ENCODE measurements around the gene MEP1A. TPM values are rescaled to one million over a fixed set of nuclear protein-coding genes. Genes with fewer than 3 reads are reported as not detected.
"Not testable (repeated sequence)": the region's sequence is repeated elsewhere in the genome, so short reads cannot be mapped to it uniquely, and the experiment has no call there.

MEP1A gene
- total RNA-seq, 4 donors from 2014 or later = not detected

DNA sequence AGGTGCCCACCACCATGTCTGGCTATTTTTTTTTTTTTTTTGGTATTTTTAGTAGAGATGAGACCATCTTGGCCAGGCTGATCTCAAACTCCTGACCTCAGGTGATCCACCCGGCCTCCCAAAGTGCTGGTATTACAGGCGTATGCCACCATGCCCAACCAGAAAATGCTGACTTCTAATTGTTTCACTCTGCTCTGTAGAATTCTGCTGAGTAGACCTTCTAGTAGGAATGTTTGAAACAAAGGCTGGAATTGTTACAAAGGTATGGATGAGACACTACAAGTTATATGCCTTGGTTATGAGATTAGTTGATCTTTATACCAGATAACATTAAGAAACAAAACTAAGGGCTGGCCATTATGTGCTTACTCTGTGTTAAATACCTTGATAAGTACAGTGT lies 44.8 kb downstream of the MEP1A start:
- ATAC-seq (ENCODE audit: low FRiP score) = no peak
- TF ChIP-seq, protein P1, sequence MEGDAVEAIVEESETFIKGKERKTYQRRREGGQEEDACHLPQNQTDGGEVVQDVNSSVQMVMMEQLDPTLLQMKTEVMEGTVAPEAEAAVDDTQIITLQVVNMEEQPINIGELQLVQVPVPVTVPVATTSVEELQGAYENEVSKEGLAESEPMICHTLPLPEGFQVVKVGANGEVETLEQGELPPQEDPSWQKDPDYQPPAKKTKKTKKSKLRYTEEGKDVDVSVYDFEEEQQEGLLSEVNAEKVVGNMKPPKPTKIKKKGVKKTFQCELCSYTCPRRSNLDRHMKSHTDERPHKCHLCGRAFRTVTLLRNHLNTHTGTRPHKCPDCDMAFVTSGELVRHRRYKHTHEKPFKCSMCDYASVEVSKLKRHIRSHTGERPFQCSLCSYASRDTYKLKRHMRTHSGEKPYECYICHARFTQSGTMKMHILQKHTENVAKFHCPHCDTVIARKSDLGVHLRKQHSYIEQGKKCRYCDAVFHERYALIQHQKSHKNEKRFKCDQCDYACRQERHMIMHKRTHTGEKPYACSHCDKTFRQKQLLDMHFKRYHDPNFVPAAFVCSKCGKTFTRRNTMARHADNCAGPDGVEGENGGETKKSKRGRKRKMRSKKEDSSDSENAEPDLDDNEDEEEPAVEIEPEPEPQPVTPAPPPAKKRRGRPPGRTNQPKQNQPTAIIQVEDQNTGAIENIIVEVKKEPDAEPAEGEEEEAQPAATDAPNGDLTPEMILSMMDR (IDR thresholded peaks at IDR 0.05) = no peak
- DNase-seq (ENCODE audit: low spot score) = no peak

DNA sequence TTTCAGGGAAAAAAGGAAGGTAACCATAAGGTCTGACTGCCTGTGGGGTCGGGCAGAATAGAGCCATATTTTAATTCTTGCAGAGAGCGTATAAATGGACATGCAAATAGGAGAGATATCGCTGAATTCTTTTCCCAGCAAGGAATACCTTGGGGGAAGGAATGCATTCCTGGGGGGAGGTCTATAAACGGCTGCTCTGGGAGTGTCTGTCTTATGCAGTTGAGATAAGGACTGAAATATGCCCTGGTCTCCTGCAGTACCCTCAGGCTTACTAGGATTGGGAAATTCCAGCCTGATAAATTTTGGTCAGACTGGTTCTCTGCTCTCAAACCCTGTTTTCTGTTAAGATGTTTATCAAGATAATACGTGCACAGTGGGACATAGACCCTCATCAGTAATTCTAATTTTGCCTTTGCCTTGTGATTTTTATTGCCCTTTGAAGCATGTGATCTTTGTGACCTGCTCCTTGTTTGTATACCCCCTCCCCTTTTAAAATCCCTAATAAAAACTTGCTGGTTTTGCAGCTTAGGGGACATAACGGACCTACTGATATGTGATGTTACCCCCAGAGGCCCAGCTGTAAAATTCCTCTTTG lies 49.2 kb downstream of the MEP1A start:
- ATAC-seq (ENCODE audit: low FRiP score); DNase-seq (ENCODE audit: low spot score): not testable (repeated sequence)

DNA sequence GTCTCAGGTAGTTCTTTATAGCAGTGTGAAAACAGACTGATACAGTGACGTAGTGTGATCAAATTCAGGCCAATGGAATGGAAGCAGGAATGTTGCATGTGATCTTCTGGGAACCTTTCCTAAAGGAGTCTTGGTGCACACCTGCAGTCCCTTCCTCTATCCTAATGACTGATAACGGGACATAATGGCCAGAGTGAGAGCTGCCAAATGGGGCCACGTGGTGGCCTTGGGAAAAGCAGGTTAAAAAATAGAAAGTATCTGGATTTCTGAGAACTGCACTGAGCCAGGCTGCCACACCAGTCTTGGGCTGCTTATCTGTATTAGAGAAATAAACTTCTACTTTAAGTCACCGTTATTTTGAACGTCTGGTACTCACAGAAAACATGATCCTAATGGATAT lies 51.9 kb downstream of the MEP1A start:
- ATAC-seq (ENCODE audit: low FRiP score) (no peak), DNase-seq (ENCODE audit: low spot score) (no peak)
- TF ChIP-seq, protein P1 (IDR thresholded peaks at IDR 0.05) = no peak

DNA sequence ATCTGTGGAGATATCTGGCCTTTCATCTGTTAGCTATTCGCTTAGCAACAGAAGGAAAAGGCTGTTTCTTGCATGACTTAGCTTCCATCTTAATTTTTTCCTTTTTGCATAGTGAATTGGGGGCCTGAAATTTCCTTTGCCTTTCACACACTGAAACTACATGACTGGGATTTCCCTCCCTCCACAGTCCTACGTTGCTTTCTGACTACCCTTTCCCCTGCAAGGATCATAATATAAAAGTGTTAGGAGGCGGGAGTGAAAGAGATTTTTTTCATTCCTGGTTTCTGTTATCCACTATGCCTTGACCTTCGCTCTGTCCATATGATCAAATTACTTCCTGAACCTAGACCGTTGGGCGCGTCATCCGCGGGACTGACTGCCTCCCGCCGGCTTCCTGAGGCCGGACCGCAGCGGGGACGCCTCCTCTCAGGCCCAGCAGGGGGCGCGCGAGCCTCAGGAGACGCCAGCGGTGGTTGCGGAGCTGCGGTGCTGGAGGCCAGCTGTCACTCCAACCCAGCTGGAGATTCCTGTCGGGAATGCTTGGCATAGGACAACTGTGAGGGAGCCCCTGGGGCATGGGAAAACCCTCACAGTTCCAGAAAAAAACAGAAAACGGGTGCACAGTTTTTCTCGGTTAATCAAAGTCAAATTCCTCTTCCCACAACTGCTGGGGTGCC lies 55.6 kb downstream of the MEP1A start:
- ATAC-seq (ENCODE audit: low FRiP score) (peak; percentile 95), DNase-seq (ENCODE audit: low spot score) (peak; percentile 78)
- TF ChIP-seq, protein P1 (IDR thresholded peaks at IDR 0.05) = peak in 1 of 3 donors; percentile 89

DNA sequence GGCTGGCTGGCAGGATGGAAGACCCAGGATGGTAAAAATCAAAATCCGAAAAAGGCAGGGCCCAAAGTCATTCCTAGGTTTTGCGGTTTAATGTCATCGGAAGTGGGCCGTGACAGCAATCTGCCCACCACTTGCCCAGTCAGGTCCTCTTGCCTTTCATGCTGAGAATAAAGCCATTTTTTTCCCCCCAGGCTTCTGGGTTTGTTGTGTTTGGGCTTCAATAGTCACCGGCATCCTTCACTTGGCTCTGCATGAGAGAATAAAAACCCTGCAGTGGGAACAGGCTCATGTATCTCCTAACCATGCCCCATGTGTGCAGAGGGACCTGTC lies 56.1 kb downstream of the MEP1A start:
- DNase-seq (ENCODE audit: low spot score) = no peak
- TF ChIP-seq, protein P1 (IDR thresholded peaks at IDR 0.05) = no peak
- ATAC-seq (ENCODE audit: low FRiP score) = no peak

DNA sequence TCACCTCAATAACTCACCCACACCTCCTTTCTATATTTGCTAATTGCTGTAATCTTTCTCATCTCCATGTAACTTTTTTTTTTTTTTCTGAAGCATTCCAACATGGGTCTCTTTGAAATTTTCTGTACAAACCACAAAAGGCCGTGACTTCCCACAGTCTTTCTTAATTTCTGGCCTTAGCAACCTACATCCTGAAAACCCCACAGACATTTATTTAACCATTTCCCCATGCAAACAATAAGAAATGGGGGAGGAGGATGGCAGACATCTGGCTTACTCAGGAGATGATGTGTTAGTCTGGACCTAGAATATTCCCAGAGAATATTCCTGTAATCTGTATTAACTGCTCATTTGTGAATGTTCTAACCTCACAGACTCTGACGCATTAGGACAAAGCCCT lies 57.6 kb downstream of the MEP1A start:
- TF ChIP-seq, protein P1 (IDR thresholded peaks at IDR 0.05) = no peak
- ATAC-seq (ENCODE audit: low FRiP score) = no peak
- DNase-seq (ENCODE audit: low spot score) = no peak

DNA sequence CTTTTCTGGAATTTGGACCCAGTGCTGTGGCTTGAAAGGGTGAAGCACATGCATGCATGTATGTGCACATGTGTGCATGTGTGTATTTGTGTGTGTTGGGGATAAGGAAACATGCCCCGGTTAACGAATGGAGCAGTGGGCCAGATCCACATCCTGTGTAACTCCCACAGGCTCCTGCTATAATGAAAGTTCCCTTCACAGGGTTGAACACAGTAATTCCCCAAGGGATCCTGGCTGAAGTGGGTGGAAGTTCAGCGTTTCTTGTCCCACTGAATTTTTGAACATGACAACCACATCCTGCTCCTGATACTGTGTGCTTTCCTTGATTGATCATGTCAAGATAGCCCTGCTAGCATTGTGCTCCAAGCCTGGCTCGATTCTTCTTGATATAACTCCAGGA lies 58.4 kb downstream of the MEP1A start:
- ATAC-seq (ENCODE audit: low FRiP score); DNase-seq (ENCODE audit: low spot score): not testable (repeated sequence)

DNA sequence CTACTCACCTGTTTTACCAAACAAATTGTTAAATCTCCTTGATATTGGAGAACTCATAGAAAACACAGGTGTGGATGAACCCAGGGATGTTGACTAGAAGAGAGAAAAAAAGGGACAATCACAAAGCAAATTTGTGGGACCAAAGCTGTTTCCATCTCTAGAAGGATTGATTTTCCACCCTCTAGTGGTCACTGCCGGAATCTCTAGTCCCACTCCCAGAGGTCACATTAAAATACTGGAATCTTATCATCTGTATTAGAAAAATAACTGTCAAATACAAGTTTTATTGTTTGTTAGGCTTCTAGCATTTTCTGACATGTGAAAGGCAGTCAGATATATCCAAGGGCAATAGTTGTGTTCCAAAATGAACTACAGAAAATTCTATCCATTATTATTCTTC lies 62.8 kb downstream of the MEP1A start:
- DNase-seq (ENCODE audit: low spot score) = not testable (repeated sequence)

DNA sequence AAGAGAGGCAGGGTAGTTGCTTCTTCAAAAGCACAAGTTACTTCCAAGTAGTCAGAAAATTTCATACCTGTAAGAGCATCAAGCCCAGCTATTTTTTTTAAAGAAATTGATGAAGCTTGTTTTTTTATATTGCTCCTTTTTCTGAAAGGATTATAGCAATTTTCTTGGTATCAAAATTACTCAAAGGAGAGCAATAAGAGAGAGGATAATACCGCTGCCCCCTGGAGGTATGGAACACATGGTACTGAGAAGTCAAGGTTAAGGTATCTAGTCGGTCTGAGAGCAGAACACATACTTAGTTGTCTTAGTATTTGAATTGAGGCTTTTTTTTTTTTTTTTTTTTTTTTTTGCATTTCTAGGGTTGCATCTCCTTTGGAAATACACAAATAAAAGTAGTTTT lies 69.2 kb downstream of the MEP1A start:
- DNase-seq (ENCODE audit: low spot score) (no peak), ATAC-seq (ENCODE audit: low FRiP score) (no peak)
- TF ChIP-seq, protein P1 (IDR thresholded peaks at IDR 0.05) = no peak

More for the DNA sequence above, 62.8 kb downstream of the MEP1A start:
- ATAC-seq (ENCODE audit: low FRiP score) = not testable (repeated sequence)

All from omental fat pad (tissue), 4 donors.